Heart left ventricle (tissue), 13 donors: ENCODE results near the gene S100B.

ENCODE experiments used
- CTCF ChIP-seq, 12 donors: fragments of 200-600 bp; sonication (generic) in 4 of 12; IDR thresholded peaks; one replicate each; pipeline versions ENCODE4 v1.5.0 to v1.8.0; 2018 to 2022; ENCODE audit warnings: antibody characterized with exemption in 12 of 12, mild to moderate bottlenecking in 5 of 12
- POLR2A ChIP-seq, 2 donors: fragments of 450-650 bp; IDR thresholded peaks; one replicate each; pipeline ENCODE4 v1.6.1; 2017; ENCODE audit warnings: antibody characterized with exemption in 2 of 2, mild to moderate bottlenecking in 2 of 2, moderate library complexity in 2 of 2
- donor health status: ischemic (EF 13 %, LVEDD 7.1; RV severe dilation, severe dysfunction).
- donor health status: DM: no; HTN: yes; CAD: no.
- donor health status: DM: no; HTN: no; CAD: no.
- donor health status: ischemic (EF 25% LVEDD 6.9; RV normal size, moderate dysfunction).
- donor health status: ischemic (EF 25% LVEDD 5.7; RV mildly dilated, moderate dysfunction).
- donor health status: ischemic (EF 35%, LVEDD 5.7; RV mildly dilated, moderate dysfunction).
- donor health status: nonischemic (EF 11% LVEDD 7.7; RV severe dilation, severe dysfunction).
- donor health status: DM: yes; HTN: yes; CAD: no.
- donor health status: PGD.
- donor health status: ischemic (EF 29% LVEDD 5.4; RV normal size, mild dysfunction).
- donor health status: nonischemic (EF 23%, LVEDD 6.1; RV moderate dilation, normal function).

- TF ChIP-seq CTCF (IDR thresholded peaks at IDR 0.05) (no peak), POLR2A (IDR thresholded peaks at IDR 0.05) (no peak)
These were observed 43.3 kb downstream of the S100B start for GRCh38 chr21:46561445-46562090.
